Activated CD4-positive, alpha-beta T cell treated with anti-CD3 and anti-CD28 coated beads, Interleukin-2, amount 10 ng/mL, durations not matched to agents 7 days and 5 days (primary cell): ENCODE measurements around the gene ARVCF. TPM values are rescaled to one million over a fixed set of nuclear protein-coding genes. Genes with fewer than 3 reads are reported as not detected.

ENCODE experiments used
- CTCF ChIA-PET: fragments of 350-600 bp; sonication (Branson Sonifier 250); formaldehyde crosslinking; loops from one replicate; lab custom pipeline; 2021; ENCODE audit warnings: antibody characterized with exemption; lab: Charles Lee
- POLR2A ChIA-PET: fragments of 350-600 bp; sonication (Branson Sonifier 250); formaldehyde crosslinking; loops from one replicate; lab custom pipeline; 2021; ENCODE audit warnings: antibody characterized with exemption; lab: Charles Lee
- DNase-seq: peaks from one replicate; pipeline ENCODE4 v3.0.0-alpha.2; 2020
- H3K27ac Mint-ChIP-seq: one replicate; pipeline ENCODE4 v1.8.0; 2021; ENCODE audit warnings: mild to moderate bottlenecking, moderate library complexity, mixed read lengths
- H3K27me3 Mint-ChIP-seq: one replicate; pipeline ENCODE4 v1.8.0; 2021; ENCODE audit warnings: mixed read lengths
- H3K36me3 Mint-ChIP-seq: one replicate; pipeline ENCODE4 v1.8.0; 2021; ENCODE audit warnings: low read depth, mixed read lengths
- H3K4me1 Mint-ChIP-seq: one replicate; pipeline ENCODE4 v1.8.0; 2021; ENCODE audit warnings: mixed read lengths
- H3K4me3 Mint-ChIP-seq: one replicate; pipeline ENCODE4 v1.8.0; 2021; ENCODE audit warnings: mild to moderate bottlenecking, moderate library complexity, mixed read lengths
- H3K9me3 Mint-ChIP-seq: one replicate; pipeline ENCODE4 v1.8.0; 2021; ENCODE audit warnings: mixed read lengths
- total RNA-seq, 2 experiments: library from RNA; stranded (reverse); gene quantifications; one replicate each; pipeline ENCODE4 v1.2.3, GENCODE V29; 2021

Gene ARVCF
- total RNA-seq, 2 experiments from 2014 or later = 0.89 to 1.2 TPM

- POLR2A ChIA-PET = no interaction called here
- H3K27me3 Mint-ChIP-seq = no peaks in the 10 kb centered on the region
Observed at GRCh38 chr22:19963863-19964642, 52.6 kb downstream of the ARVCF start.

GRCh38 chr22:19962909-19963806, 53.5 kb downstream of the ARVCF start:
- Mint-ChIP-seq H3K36me3 (no peaks in the 10 kb centered on the region), H3K4me3 (no peak overlapping the region), H3K9me3 (no peaks in the 10 kb centered on the region), H3K4me1 (peaks cover 2% of the 10 kb centered on the region), H3K27me3 (no peaks in the 10 kb centered on the region), H3K27ac (no peak overlapping the region)
- ChIA-PET POLR2A (no interaction called here), CTCF (interaction anchor here (0.9 to 1.0 kb wide), 3 partner anchors 11 to 50 kb away, joined by 3 read pairs; no protein-coding TSS in a partner anchor)
- DNase-seq = no peak

More at GRCh38 chr22:19963863-19964642, 52.6 kb downstream of the ARVCF start:
- CTCF ChIA-PET = no interaction called here
- Mint-ChIP-seq H3K9me3 (no peaks in the 10 kb centered on the region), H3K36me3 (no peaks in the 10 kb centered on the region), H3K4me3 (no peak overlapping the region), H3K4me1 (peaks cover 2% of the 10 kb centered on the region), H3K27ac (no peak overlapping the region)
- no peak for DNase-seq

GRCh38 chr22:19962246-19962908, 54.2 kb downstream of the ARVCF start:
- Mint-ChIP-seq H3K4me3 (no peak overlapping the region), H3K27me3 (no peaks in the 10 kb centered on the region), H3K4me1 (peaks cover 2% of the 10 kb centered on the region), H3K36me3 (no peaks in the 10 kb centered on the region), H3K27ac (no peak overlapping the region), H3K9me3 (no peaks in the 10 kb centered on the region)
- ChIA-PET CTCF (interaction anchor here (0.9 to 1.0 kb wide), 3 partner anchors 12 to 51 kb away, joined by 3 read pairs; no protein-coding TSS in a partner anchor), POLR2A (no interaction called here)
- peak; percentile 75 for DNase-seq

- no peaks in the 10 kb centered on the region for H3K36me3 Mint-ChIP-seq
- H3K4me3 Mint-ChIP-seq = no peak overlapping the region
- no peaks in the 10 kb centered on the region for H3K9me3 Mint-ChIP-seq
- ChIA-PET POLR2A (no interaction called here), CTCF (no interaction called here)
- DNase-seq = no peak
- H3K4me1 Mint-ChIP-seq = peaks cover 5% of the 10 kb centered on the region
- no peak overlapping the region for H3K27ac Mint-ChIP-seq
- H3K27me3 Mint-ChIP-seq = no peaks in the 10 kb centered on the region
Observed at GRCh38 chr22:19961868-19962245, 54.8 kb downstream of the ARVCF start.

GRCh38 chr22:19961201-19961580, 55.4 kb downstream of the ARVCF start:
- Mint-ChIP-seq H3K9me3 (no peaks in the 10 kb centered on the region), H3K4me1 (peaks cover 5% of the 10 kb centered on the region), H3K27ac (no peak overlapping the region), H3K27me3 (no peaks in the 10 kb centered on the region), H3K4me3 (no peak overlapping the region), H3K36me3 (no peaks in the 10 kb centered on the region)
- ChIA-PET CTCF (no interaction called here), POLR2A (no interaction called here)
- DNase-seq = no peak

GRCh38 chr22:19960491-19961200, 56.0 kb downstream of the ARVCF start:
- Mint-ChIP-seq H3K27me3 (no peaks in the 10 kb centered on the region), H3K9me3 (no peaks in the 10 kb centered on the region), H3K4me3 (no peak overlapping the region), H3K36me3 (no peaks in the 10 kb centered on the region), H3K27ac (no peak overlapping the region), H3K4me1 (peaks cover 8% of the 10 kb centered on the region)
- no peak for DNase-seq
- CTCF ChIA-PET = no interaction called here
- POLR2A ChIA-PET = no interaction called here

GRCh38 chr22:19959587-19960490, 56.8 kb downstream of the ARVCF start:
- CTCF ChIA-PET = interaction anchor here (0.5 kb wide), 1 partner anchor 561 kb away, joined by 3 read pairs; no protein-coding TSS in a partner anchor
- DNase-seq = no peak
- H3K27ac Mint-ChIP-seq = no peak overlapping the region
- peaks cover 12% of the 10 kb centered on the region for H3K4me1 Mint-ChIP-seq
- H3K9me3 Mint-ChIP-seq = no peaks in the 10 kb centered on the region
- POLR2A ChIA-PET = no interaction called here
- no peak overlapping the region for H3K4me3 Mint-ChIP-seq
- no peaks in the 10 kb centered on the region for H3K36me3 Mint-ChIP-seq
- no peaks in the 10 kb centered on the region for H3K27me3 Mint-ChIP-seq

- Mint-ChIP-seq H3K9me3 (no peaks in the 10 kb centered on the region), H3K4me3 (no peak overlapping the region), H3K36me3 (no peaks in the 10 kb centered on the region), H3K27ac (no peak overlapping the region), H3K27me3 (no peaks in the 10 kb centered on the region), H3K4me1 (peaks cover 16% of the 10 kb centered on the region)
- DNase-seq = no peak
- ChIA-PET CTCF (interaction anchor here (0.5 kb wide), 1 partner anchor 560 kb away, joined by 3 read pairs; no protein-coding TSS in a partner anchor), POLR2A (no interaction called here)
Observed at GRCh38 chr22:19959043-19959586, 57.5 kb downstream of the ARVCF start.

GRCh38 chr22:19958083-19959042, 58.3 kb downstream of the ARVCF start:
- H3K27me3 Mint-ChIP-seq = no peaks in the 10 kb centered on the region
- H3K4me3 Mint-ChIP-seq = no peak overlapping the region
- no peaks in the 10 kb centered on the region for H3K36me3 Mint-ChIP-seq
- POLR2A ChIA-PET = no interaction called here
- no peaks in the 10 kb centered on the region for H3K9me3 Mint-ChIP-seq
- no peak overlapping the region for H3K27ac Mint-ChIP-seq
- peaks cover 21% of the 10 kb centered on the region for H3K4me1 Mint-ChIP-seq
- CTCF ChIA-PET = interaction anchor here (0.6 to 1.9 kb wide), 3 partner anchors 11 to 179 kb away, joined by 3 to 8 read pairs (median 3); no protein-coding TSS in a partner anchor
- DNase-seq = no peak

- POLR2A ChIA-PET = no interaction called here
Observed at GRCh38 chr22:19957445-19957844, 59.2 kb downstream of the ARVCF start.

More at GRCh38 chr22:19957445-19957844, 59.2 kb downstream of the ARVCF start:
- H3K4me1 Mint-ChIP-seq = peaks cover 20% of the 10 kb centered on the region
- CTCF ChIA-PET = interaction anchor here (1.9 kb wide), 1 partner anchor 10 kb away, joined by 8 read pairs; no protein-coding TSS in a partner anchor
- H3K9me3 Mint-ChIP-seq = no peaks in the 10 kb centered on the region
- H3K4me3 Mint-ChIP-seq = no peak overlapping the region
- no peak overlapping the region for H3K27ac Mint-ChIP-seq
- H3K27me3 Mint-ChIP-seq = no peaks in the 10 kb centered on the region
- no peak for DNase-seq
- H3K36me3 Mint-ChIP-seq = no peaks in the 10 kb centered on the region
